ENCODE results near the gene WDR46. TPM values are rescaled to one million over a fixed set of nuclear protein-coding genes. Genes with fewer than 3 reads are reported as not detected.

WDR46 gene
- total and polyA plus RNA-seq, 2 of the 13 experiments (the other 11 are each of a cell fraction or from before 2014, with no cell fraction given): 47.4 to 105 TPM

GRCh38 chr6:33288921-33289783 lies at the start of gene WDR46, which contains the start of gene PFDN6 (continued):
- TF ChIP-seq CSRNP2 (CRISPR knock-in tag; conservative IDR thresholded peaks at IDR 0.05; ENCODE audit: low read depth): no peak
- no peak; the same call in 1 of the 2 replicates for TF ChIP-seq ZNF503 (CRISPR knock-in tag; IDR thresholded peaks at IDR 0.05)
- TF ChIP-seq NFIB (CRISPR knock-in tag; IDR thresholded peaks at IDR 0.05; ENCODE audit: borderline replicate concordance): no peak
- no peak for TF ChIP-seq NKX3-1 (CRISPR knock-in tag; IDR thresholded peaks at IDR 0.05)
- TF ChIP-seq NFATC3 (CRISPR knock-in tag; IDR thresholded peaks at IDR 0.05): no peak
- no peak for TF ChIP-seq ZNF678 (CRISPR knock-in tag; IDR thresholded peaks at IDR 0.05)
- TF ChIP-seq ZNF382 (CRISPR knock-in tag; IDR thresholded peaks at IDR 0.05; ENCODE audit: borderline replicate concordance): no peak
- TF ChIP-seq, protein P1, sequence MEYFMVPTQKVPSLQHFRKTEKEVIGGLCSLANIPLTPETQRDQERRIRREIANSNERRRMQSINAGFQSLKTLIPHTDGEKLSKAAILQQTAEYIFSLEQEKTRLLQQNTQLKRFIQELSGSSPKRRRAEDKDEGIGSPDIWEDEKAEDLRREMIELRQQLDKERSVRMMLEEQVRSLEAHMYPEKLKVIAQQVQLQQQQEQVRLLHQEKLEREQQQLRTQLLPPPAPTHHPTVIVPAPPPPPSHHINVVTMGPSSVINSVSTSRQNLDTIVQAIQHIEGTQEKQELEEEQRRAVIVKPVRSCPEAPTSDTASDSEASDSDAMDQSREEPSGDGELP (IDR thresholded peaks at IDR 0.05; ENCODE audit: borderline replicate concordance, low read depth): peak; percentile 85
- TF ChIP-seq, protein P2, sequence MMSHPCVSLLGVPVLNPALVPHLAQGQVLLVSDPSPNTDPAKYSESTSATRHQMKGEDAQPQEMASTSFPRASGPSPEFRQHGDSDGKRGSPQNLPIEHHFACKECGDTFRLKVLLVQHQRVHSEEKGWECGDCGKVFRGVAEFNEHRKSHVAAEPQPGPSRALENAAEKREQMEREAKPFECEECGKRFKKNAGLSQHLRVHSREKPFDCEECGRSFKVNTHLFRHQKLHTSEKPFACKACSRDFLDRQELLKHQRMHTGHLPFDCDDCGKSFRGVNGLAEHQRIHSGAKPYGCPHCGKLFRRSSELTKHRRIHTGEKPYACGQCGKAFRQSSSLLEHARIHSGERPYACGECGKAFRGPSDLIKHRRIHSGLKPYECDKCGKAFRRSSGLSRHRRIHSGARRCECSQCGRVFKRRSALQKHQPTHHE (CRISPR knock-in tag; IDR thresholded peaks at IDR 0.05; ENCODE audit: borderline replicate concordance): 0 out of 2 replicates have a peak, but pooled peaks have one; percentile 60
- TF ChIP-seq SIX1 (CRISPR knock-in tag; IDR thresholded peaks at IDR 0.05; ENCODE audit: borderline replicate concordance): no peak
- no peak for TF ChIP-seq CREB3 (CRISPR knock-in tag; IDR thresholded peaks at IDR 0.05)
- TF ChIP-seq, protein P3, sequence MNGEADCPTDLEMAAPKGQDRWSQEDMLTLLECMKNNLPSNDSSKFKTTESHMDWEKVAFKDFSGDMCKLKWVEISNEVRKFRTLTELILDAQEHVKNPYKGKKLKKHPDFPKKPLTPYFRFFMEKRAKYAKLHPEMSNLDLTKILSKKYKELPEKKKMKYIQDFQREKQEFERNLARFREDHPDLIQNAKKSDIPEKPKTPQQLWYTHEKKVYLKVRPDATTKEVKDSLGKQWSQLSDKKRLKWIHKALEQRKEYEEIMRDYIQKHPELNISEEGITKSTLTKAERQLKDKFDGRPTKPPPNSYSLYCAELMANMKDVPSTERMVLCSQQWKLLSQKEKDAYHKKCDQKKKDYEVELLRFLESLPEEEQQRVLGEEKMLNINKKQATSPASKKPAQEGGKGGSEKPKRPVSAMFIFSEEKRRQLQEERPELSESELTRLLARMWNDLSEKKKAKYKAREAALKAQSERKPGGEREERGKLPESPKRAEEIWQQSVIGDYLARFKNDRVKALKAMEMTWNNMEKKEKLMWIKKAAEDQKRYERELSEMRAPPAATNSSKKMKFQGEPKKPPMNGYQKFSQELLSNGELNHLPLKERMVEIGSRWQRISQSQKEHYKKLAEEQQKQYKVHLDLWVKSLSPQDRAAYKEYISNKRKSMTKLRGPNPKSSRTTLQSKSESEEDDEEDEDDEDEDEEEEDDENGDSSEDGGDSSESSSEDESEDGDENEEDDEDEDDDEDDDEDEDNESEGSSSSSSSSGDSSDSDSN (CRISPR knock-in tag; IDR thresholded peaks at IDR 0.05): no peak
- 0 out of 2 replicates have a peak, but pooled peaks have one; percentile 36 for TF ChIP-seq ZNF225 (CRISPR knock-in tag; IDR thresholded peaks at IDR 0.05)
- TF ChIP-seq MED8 (CRISPR knock-in tag; IDR thresholded peaks at IDR 0.05; ENCODE audit: insufficient replicate concordance): no peak
- TF ChIP-seq ZNF773 (CRISPR knock-in tag; IDR thresholded peaks at IDR 0.05; ENCODE audit: borderline replicate concordance): no peak
- TF ChIP-seq MTA3 (CRISPR knock-in tag; IDR thresholded peaks at IDR 0.05): no peak
- TF ChIP-seq ZNF230 (CRISPR knock-in tag; IDR thresholded peaks at IDR 0.05): no peak; the same call in none of the 2 replicates
- no peak for TF ChIP-seq GTF2F1 (IDR thresholded peaks at IDR 0.05; ENCODE audit: low read length)
- TF ChIP-seq GABPB1 (CRISPR knock-in tag; IDR thresholded peaks at IDR 0.05): peak; percentile 96
- no peak for TF ChIP-seq RBM22 (optimal IDR thresholded peaks at IDR 0.05; ENCODE audit: low read length)
